H1 (cell line): Measurements from ENCODE around the gene ARG2.

Experiments
- BRCA1 ChIP-seq: IDR thresholded peaks from 2 replicates; pipeline ENCODE4 v1.6.1; 2012; ENCODE audit warnings: low read depth, low read length, improper control_type of control experiment
- CHD1 ChIP-seq: IDR thresholded peaks from 2 replicates; pipeline ENCODE4 v1.6.1; 2012; ENCODE audit warnings: low read depth, low read length, improper control_type of control experiment
- CTCF ChIP-seq, 3 experiments: IDR thresholded peaks; 1 replicate in 2 of 3; 2 replicates in 1 of 3; pipeline versions ENCODE4 v1.5.1 to v1.6.1; 2011; ENCODE audit warnings: low read length in 3 of 3, mild to moderate bottlenecking in 3 of 3, inconsistent platforms in 2 of 3, low read depth in 1 of 3, moderate library complexity in 1 of 3; ENCODE audit not compliant: insufficient read depth in 1 of 3; ENCODE audit errors: control extremely low read depth in 1 of 3
- EP300 ChIP-seq, 2 experiments: IDR thresholded peaks; 1 replicate in 1 of 2; 2 replicates in 1 of 2; pipeline ENCODE4 v1.6.1; 2011 to 2012; ENCODE audit warnings: low read depth in 2 of 2, low read length in 2 of 2, mild to moderate bottlenecking in 2 of 2, borderline replicate concordance in 1 of 2, inconsistent platforms in 1 of 2, moderate library complexity in 1 of 2
- EZH2 ChIP-seq: fragments of 200-600 bp; sonication (generic); IDR thresholded peaks from 2 replicates; pipeline ENCODE4 v1.7.1; 2012; ENCODE audit warnings: low read depth, mild to moderate bottlenecking, moderate library complexity, low read length, inconsistent platforms; ENCODE audit not compliant: severe bottlenecking
- GABPA ChIP-seq: IDR thresholded peaks from 2 replicates; pipeline ENCODE4 v1.6.1; 2011; ENCODE audit warnings: mild to moderate bottlenecking, low read length, moderate library complexity, borderline replicate concordance; ENCODE audit not compliant: insufficient read depth
- MAX ChIP-seq: IDR thresholded peaks from 2 replicates; pipeline ENCODE4 v1.6.1; 2012; ENCODE audit warnings: inconsistent platforms
- NANOG ChIP-seq: IDR thresholded peaks from 2 replicates; pipeline ENCODE4 v1.6.1; 2011; ENCODE audit warnings: low read length, low read depth, mild to moderate bottlenecking, inconsistent platforms; ENCODE audit not compliant: insufficient read depth, poor library complexity, severe bottlenecking
- POLR2A ChIP-seq, 2 experiments: IDR thresholded peaks; 1 replicate in 1 of 2; 2 replicates in 1 of 2; pipeline ENCODE4 v1.6.1; 2011; ENCODE audit warnings: low read depth in 2 of 2, low read length in 2 of 2, mild to moderate bottlenecking in 2 of 2; ENCODE audit errors: control extremely low read depth in 1 of 2
- RBBP5 ChIP-seq: IDR thresholded peaks from 2 replicates; pipeline ENCODE4 v1.7.1; 2012; ENCODE audit warnings: low read depth, mild to moderate bottlenecking, inconsistent platforms, low read length, moderate library complexity, borderline replicate concordance
- SIN3A ChIP-seq, 2 experiments: IDR thresholded peaks in 1 of 2; conservative IDR thresholded peaks in 1 of 2; 2 replicates each; pipeline ENCODE4 v1.6.1; 2011 to 2012; ENCODE audit warnings: low read length in 2 of 2, improper control_type of control experiment in 1 of 2, low read depth in 1 of 2, mild to moderate bottlenecking in 1 of 2
- TBP ChIP-seq: IDR thresholded peaks from 2 replicates; pipeline ENCODE4 v1.6.1; 2011; ENCODE audit warnings: low read depth, low read length, improper control_type of control experiment
- USF2 ChIP-seq: IDR thresholded peaks from 2 replicates; pipeline ENCODE4 v1.6.1; 2011; ENCODE audit warnings: low read length, improper control_type of control experiment

- TF ChIP-seq EP300 (IDR thresholded peaks at IDR 0.05; ENCODE audit: borderline replicate concordance in 1 of 2, low read depth in 2 of 2, low read length in 2 of 2) (no peak), POLR2A (IDR thresholded peaks at IDR 0.05; ENCODE audit: control extremely low read depth in 1 of 2, low read depth in 2 of 2, low read length in 2 of 2) (no peak), CTCF (IDR thresholded peaks at IDR 0.05; ENCODE audit: control extremely low read depth in 1 of 3, insufficient read depth in 1 of 3, low read depth in 1 of 3, low read length in 3 of 3) (no peak), CHD1 (no peak), MAX (no peak), EZH2 (no peak), TBP (no peak), BRCA1 (no peak), SIN3A (conservative IDR thresholded peaks at IDR 0.05 in 1 of 2, IDR thresholded peaks at IDR 0.05 in 1 of 2; ENCODE audit: low read depth in 1 of 2, low read length in 2 of 2) (no peak), RBBP5 (no peak), NANOG (no peak), GABPA (no peak), USF2 (no peak)
Measured at GRCh38 chr14:67581643-67582042, 38.1 kb upstream of the ARG2 start.
